Measurements from ENCODE around the gene ORAI3. TPM values are rescaled to one million over a fixed set of nuclear protein-coding genes. Genes with fewer than 3 reads are reported as not detected.

The ORAI3 gene
- total and polyA plus RNA-seq, 2 of the 13 experiments (the other 11 are each of a cell fraction or from before 2014, with no cell fraction given) = 11.4 to 32.0 TPM

DNA sequence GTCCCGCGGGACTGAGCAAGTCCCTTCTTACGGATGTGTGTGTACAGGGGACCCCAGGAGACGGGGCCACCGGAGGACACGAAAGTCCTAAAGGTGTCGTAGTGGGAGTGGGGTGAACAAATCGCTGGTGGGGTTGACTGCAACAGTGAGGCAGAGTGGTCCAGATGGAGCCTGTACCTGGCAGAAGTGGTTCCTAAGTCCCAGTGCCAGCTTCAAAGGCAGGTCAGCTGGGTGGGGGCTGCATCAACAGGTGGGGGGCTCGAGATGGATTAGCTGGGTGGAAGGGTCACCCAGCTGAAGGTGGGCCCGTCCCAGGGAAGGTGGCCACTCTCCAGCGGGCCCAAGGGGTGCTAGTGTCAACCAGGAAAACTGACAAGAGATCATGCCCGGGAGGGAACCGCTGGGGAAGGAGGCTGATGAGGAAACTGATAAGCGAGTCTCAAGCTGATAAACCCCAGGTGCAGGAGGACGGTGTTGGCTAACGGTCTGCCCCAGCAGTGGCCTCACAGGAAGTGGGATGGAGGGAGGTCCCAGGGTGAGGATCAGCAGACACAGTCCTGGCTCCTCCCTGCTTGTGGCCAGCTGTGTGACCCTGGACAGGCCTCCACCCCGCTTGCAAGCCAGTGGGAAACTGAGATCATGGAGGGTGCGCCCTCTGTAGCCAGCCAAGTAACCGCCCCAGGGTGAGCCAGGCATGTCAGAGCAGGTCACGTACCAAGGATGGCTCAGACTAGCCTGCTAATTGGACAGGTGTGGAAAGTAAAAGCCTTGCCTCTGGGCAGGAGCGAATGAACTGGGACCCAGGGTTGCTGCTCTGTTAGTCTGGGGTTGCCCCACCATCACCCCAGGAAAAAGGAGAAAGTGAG lies 1.0 kb downstream of the ORAI3 start (continued):
- peak; percentile 63; the same call in 1 of the 2 replicates for TF ChIP-seq ZBTB1 (CRISPR knock-in tag; IDR thresholded peaks at IDR 0.05; ENCODE audit: borderline replicate concordance)
- peak; percentile 83; the same call in 1 of the 2 replicates for TF ChIP-seq YEATS2 (CRISPR knock-in tag; IDR thresholded peaks at IDR 0.05; ENCODE audit: borderline replicate concordance)
- TF ChIP-seq FOXA1 (IDR thresholded peaks at IDR 0.05) = no peak
- TF ChIP-seq FOXA1 (CRISPR knock-in tag; IDR thresholded peaks at IDR 0.05) = no peak; the same call in 1 of the 2 replicates
- no peak for TF ChIP-seq PCBP2 (optimal IDR thresholded peaks at IDR 0.05; ENCODE audit: low read depth, low read length, poor library complexity, severe bottlenecking)
- TF ChIP-seq, protein P1, sequence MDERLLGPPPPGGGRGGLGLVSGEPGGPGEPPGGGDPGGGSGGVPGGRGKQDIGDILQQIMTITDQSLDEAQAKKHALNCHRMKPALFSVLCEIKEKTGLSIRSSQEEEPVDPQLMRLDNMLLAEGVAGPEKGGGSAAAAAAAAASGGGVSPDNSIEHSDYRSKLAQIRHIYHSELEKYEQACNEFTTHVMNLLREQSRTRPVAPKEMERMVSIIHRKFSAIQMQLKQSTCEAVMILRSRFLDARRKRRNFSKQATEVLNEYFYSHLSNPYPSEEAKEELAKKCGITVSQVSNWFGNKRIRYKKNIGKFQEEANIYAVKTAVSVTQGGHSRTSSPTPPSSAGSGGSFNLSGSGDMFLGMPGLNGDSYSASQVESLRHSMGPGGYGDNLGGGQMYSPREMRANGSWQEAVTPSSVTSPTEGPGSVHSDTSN (CRISPR knock-in tag; IDR thresholded peaks at IDR 0.05) = no peak; the same call in 1 of the 2 replicates
- peak; percentile 96 for TF ChIP-seq ZNF710 (CRISPR knock-in tag; IDR thresholded peaks at IDR 0.05; ENCODE audit: borderline replicate concordance)
- TF ChIP-seq, protein P2, sequence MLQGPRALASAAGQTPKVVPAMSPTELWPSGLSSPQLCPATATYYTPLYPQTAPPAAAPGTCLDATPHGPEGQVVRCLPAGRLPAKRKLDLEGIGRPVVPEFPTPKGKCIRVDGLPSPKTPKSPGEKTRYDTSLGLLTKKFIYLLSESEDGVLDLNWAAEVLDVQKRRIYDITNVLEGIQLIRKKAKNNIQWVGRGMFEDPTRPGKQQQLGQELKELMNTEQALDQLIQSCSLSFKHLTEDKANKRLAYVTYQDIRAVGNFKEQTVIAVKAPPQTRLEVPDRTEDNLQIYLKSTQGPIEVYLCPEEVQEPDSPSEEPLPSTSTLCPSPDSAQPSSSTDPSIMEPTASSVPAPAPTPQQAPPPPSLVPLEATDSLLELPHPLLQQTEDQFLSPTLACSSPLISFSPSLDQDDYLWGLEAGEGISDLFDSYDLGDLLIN (CRISPR knock-in tag; IDR thresholded peaks at IDR 0.05; ENCODE audit: borderline replicate concordance) = no peak
- peak; percentile 51; the same call in 1 of the 2 replicates for TF ChIP-seq KDM6A (CRISPR knock-in tag; IDR thresholded peaks at IDR 0.05; ENCODE audit: low read depth)
- TF ChIP-seq ZBTB3 (CRISPR knock-in tag; IDR thresholded peaks at IDR 0.05; ENCODE audit: borderline replicate concordance, low read depth) = peak; percentile 55; the same call in 1 of the 2 replicates
- peak; percentile 70; the same call in 1 of the 2 replicates for TF ChIP-seq SIX1 (CRISPR knock-in tag; IDR thresholded peaks at IDR 0.05; ENCODE audit: borderline replicate concordance)
- peak; percentile 97; the same call in 1 of the 2 replicates for TF ChIP-seq ZNF747 (CRISPR knock-in tag; IDR thresholded peaks at IDR 0.05; ENCODE audit: borderline replicate concordance)
- TF ChIP-seq ZFP37 (CRISPR knock-in tag; IDR thresholded peaks at IDR 0.05; ENCODE audit: borderline replicate concordance) = peak; percentile 38; the same call in 1 of the 2 replicates
